Fibroblast of lung (primary cell): ENCODE data around the gene RREB1.

Experiments
- EZH2 ChIP-seq: IDR thresholded peaks from 2 replicates; pipeline ENCODE4 v1.5.1; 2012; ENCODE audit warnings: low read length, control low read depth, mild to moderate bottlenecking; ENCODE audit errors: missing control alignments
- TF ChIP-seq, protein P1 (sequence below), 2 donors: IDR thresholded peaks in 1 of 2; conservative IDR thresholded peaks in 1 of 2; 1 replicate in 1 of 2; 2 replicates in 1 of 2; pipeline ENCODE4 v1.5.1; 2011 to 2012; ENCODE audit warnings: low read length in 2 of 2, control low read depth in 1 of 2, inconsistent platforms in 1 of 2, low read depth in 1 of 2, mild to moderate bottlenecking in 1 of 2

DNA sequence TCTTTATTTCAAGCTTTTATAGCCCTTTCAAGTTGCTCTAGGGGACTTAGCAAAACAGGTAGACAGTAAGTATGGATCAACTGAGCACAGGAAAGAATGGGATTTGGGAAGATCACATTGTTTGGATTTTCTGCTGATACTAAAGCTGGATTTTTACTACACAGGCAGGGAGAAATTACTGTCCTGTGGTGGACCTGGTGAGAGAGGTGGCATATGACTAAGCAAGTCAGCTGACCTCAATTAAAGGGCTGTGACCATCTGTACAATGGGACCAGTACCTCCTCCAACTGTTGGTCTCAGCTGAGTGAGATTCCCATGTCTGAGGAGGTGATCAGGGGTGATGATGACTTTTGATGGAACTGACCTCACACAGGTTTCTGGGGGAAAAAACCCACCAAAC, 28.0 kb downstream of the RREB1 start:
- TF ChIP-seq EZH2 = no peak
- TF ChIP-seq, protein P1, sequence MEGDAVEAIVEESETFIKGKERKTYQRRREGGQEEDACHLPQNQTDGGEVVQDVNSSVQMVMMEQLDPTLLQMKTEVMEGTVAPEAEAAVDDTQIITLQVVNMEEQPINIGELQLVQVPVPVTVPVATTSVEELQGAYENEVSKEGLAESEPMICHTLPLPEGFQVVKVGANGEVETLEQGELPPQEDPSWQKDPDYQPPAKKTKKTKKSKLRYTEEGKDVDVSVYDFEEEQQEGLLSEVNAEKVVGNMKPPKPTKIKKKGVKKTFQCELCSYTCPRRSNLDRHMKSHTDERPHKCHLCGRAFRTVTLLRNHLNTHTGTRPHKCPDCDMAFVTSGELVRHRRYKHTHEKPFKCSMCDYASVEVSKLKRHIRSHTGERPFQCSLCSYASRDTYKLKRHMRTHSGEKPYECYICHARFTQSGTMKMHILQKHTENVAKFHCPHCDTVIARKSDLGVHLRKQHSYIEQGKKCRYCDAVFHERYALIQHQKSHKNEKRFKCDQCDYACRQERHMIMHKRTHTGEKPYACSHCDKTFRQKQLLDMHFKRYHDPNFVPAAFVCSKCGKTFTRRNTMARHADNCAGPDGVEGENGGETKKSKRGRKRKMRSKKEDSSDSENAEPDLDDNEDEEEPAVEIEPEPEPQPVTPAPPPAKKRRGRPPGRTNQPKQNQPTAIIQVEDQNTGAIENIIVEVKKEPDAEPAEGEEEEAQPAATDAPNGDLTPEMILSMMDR (conservative IDR thresholded peaks at IDR 0.05 in 1 of 2, IDR thresholded peaks at IDR 0.05 in 1 of 2; ENCODE audit: low read depth in 1 of 2, low read length in 2 of 2) = no peak
